Caco-2 (cell line): ENCODE results near the gene NEK2. TPM values are rescaled to one million over a fixed set of nuclear protein-coding genes. Genes with fewer than 3 reads are reported as not detected.

Experiments
- BruUV-seq: library from RNA; stranded (reverse); fragments of 400-500 nt; replicated peaks from 2 replicates; lab custom pipeline; 2021; lab: Mats Ljungman, UMichigan
- CTCF ChIA-PET: fragments of 300-600 bp; sonication (Branson Sonifier 250); formaldehyde crosslinking; loops from one replicate; lab custom pipeline; 2022; ENCODE audit warnings: antibody characterized with exemption; lab: Charles Lee
- POLR2A ChIA-PET: fragments of 300-600 bp; sonication (Branson Sonifier 250); formaldehyde crosslinking; loops from one replicate; lab custom pipeline; 2022; ENCODE audit warnings: antibody characterized with exemption; lab: Charles Lee
- DNase-seq, 2 experiments: peaks; one replicate each; pipeline versions ENCODE4 v3.0.0 to v3.0.0-alpha.2; 2020 to 2022
- H3K27me3 ChIP-seq: replicated peaks from 2 replicates; pipeline ENCODE4 v1.6.0; 2011; ENCODE audit warnings: low read length; ENCODE audit not compliant: control insufficient read depth, insufficient read depth
- H3K36me3 ChIP-seq: 2 replicates; pipeline ENCODE4 v1.5.1; 2011; ENCODE audit warnings: low read length; ENCODE audit not compliant: control insufficient read depth, insufficient read depth
- H3K4me1 ChIP-seq: fragments of 250-450 bp; sonication (Bioruptor Pico); 2 replicates; pipeline ENCODE4 v1.5.1; 2020; ENCODE audit warnings: mild to moderate bottlenecking
- H3K4me3 ChIP-seq: 2 replicates; pipeline ENCODE4 v1.5.1; 2011; ENCODE audit warnings: low read depth, mild to moderate bottlenecking, control low read depth, low read length
- H3K9me3 ChIP-seq: fragments of 250-450 bp; sonication (Bioruptor Pico); 2 replicates; pipeline ENCODE4 v1.5.1; 2020; ENCODE audit warnings: mild to moderate bottlenecking, moderate library complexity
- H3K27ac Mint-ChIP-seq: one replicate; pipeline ENCODE4 v1.8.0; 2022; ENCODE audit warnings: mixed read lengths; ENCODE audit not compliant: unreplicated experiment
- H3K27me3 Mint-ChIP-seq: one replicate; pipeline ENCODE4 v1.8.0; 2022; ENCODE audit warnings: mixed read lengths; ENCODE audit not compliant: insufficient read depth, unreplicated experiment
- H3K36me3 Mint-ChIP-seq: one replicate; pipeline ENCODE4 v1.8.0; 2022; ENCODE audit warnings: mild to moderate bottlenecking, mixed read lengths; ENCODE audit not compliant: insufficient read depth, unreplicated experiment
- H3K4me1 Mint-ChIP-seq: one replicate; pipeline ENCODE4 v1.8.0; 2022; ENCODE audit warnings: low read depth, mixed read lengths; ENCODE audit not compliant: unreplicated experiment
- H3K4me3 Mint-ChIP-seq: one replicate; pipeline ENCODE4 v1.8.0; 2022; ENCODE audit warnings: mild to moderate bottlenecking, moderate library complexity, mixed read lengths; ENCODE audit not compliant: unreplicated experiment
- H3K9me3 Mint-ChIP-seq: one replicate; pipeline ENCODE4 v1.8.0; 2022; ENCODE audit warnings: mixed read lengths; ENCODE audit not compliant: unreplicated experiment
- intact Hi-C: fragments of 100-400 bp; cut with micrococcal nuclease; formaldehyde crosslinking; loops from one replicate; pipeline ENCODE4 v1.10.0; 2022; ENCODE audit not compliant: unreplicated experiment
- total RNA-seq: library from RNA; stranded (reverse); gene quantifications from 2 replicates; pipeline ENCODE4 v1.2.3, GENCODE V29; 2022
- TF ChIP-seq, protein P1 (sequence below), 2 experiments: fragments of 200-600 bp in 1 of 2; IDR thresholded peaks; 1 replicate in 1 of 2; 2 replicates in 1 of 2; pipeline versions ENCODE4 v1.5.1 to v1.8.0; 2011 to 2022; ENCODE audit warnings: antibody characterized with exemption in 1 of 2, control low read depth in 1 of 2, inconsistent platforms in 1 of 2, low read depth in 1 of 2, low read length in 1 of 2, mild to moderate bottlenecking in 1 of 2, moderate library complexity in 1 of 2; ENCODE audit not compliant: insufficient read depth in 1 of 2, severe bottlenecking in 1 of 2, unreplicated experiment in 1 of 2

The NEK2 gene
- total RNA-seq, 1 experiment from 2014 or later, result 34.7 TPM

- ChIA-PET POLR2A (no interaction called here), CTCF (interaction anchor here (1.5 kb wide), 1 partner anchor 142 kb away, joined by 4 read pairs; no protein-coding TSS in a partner anchor)
- H3K36me3 Mint-ChIP-seq, result no peaks in the 10 kb centered on the region
- no peak overlapping the region for H3K27ac Mint-ChIP-seq
- TF ChIP-seq, protein P1, sequence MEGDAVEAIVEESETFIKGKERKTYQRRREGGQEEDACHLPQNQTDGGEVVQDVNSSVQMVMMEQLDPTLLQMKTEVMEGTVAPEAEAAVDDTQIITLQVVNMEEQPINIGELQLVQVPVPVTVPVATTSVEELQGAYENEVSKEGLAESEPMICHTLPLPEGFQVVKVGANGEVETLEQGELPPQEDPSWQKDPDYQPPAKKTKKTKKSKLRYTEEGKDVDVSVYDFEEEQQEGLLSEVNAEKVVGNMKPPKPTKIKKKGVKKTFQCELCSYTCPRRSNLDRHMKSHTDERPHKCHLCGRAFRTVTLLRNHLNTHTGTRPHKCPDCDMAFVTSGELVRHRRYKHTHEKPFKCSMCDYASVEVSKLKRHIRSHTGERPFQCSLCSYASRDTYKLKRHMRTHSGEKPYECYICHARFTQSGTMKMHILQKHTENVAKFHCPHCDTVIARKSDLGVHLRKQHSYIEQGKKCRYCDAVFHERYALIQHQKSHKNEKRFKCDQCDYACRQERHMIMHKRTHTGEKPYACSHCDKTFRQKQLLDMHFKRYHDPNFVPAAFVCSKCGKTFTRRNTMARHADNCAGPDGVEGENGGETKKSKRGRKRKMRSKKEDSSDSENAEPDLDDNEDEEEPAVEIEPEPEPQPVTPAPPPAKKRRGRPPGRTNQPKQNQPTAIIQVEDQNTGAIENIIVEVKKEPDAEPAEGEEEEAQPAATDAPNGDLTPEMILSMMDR (IDR thresholded peaks at IDR 0.05; ENCODE audit: insufficient read depth in 1 of 2, low read depth in 1 of 2, low read length in 1 of 2, severe bottlenecking in 1 of 2, unreplicated experiment in 1 of 2), result no peak
- H3K9me3 Mint-ChIP-seq, result no peaks in the 10 kb centered on the region
- no peaks in the 10 kb centered on the region for H3K9me3 ChIP-seq
- DNase-seq, result no peak
- intact Hi-C loops, result no loop called here
- peaks cover 22% of the 10 kb centered on the region for H3K4me1 Mint-ChIP-seq
- H3K4me3 Mint-ChIP-seq, result no peak overlapping the region
- peaks cover 21% of the 10 kb centered on the region for H3K4me1 ChIP-seq
- H3K4me3 ChIP-seq, result no peak overlapping the region
- no peaks in the 10 kb centered on the region for H3K27me3 ChIP-seq
- no peaks in the 10 kb centered on the region; the same call in 1 of the 2 replicates for H3K36me3 ChIP-seq
- no TSS peak for BruUV-seq
- no peaks in the 10 kb centered on the region for H3K27me3 Mint-ChIP-seq
Observed at GRCh38 chr1:211656728-211657127, 18.7 kb downstream of the NEK2 start.

DNA sequence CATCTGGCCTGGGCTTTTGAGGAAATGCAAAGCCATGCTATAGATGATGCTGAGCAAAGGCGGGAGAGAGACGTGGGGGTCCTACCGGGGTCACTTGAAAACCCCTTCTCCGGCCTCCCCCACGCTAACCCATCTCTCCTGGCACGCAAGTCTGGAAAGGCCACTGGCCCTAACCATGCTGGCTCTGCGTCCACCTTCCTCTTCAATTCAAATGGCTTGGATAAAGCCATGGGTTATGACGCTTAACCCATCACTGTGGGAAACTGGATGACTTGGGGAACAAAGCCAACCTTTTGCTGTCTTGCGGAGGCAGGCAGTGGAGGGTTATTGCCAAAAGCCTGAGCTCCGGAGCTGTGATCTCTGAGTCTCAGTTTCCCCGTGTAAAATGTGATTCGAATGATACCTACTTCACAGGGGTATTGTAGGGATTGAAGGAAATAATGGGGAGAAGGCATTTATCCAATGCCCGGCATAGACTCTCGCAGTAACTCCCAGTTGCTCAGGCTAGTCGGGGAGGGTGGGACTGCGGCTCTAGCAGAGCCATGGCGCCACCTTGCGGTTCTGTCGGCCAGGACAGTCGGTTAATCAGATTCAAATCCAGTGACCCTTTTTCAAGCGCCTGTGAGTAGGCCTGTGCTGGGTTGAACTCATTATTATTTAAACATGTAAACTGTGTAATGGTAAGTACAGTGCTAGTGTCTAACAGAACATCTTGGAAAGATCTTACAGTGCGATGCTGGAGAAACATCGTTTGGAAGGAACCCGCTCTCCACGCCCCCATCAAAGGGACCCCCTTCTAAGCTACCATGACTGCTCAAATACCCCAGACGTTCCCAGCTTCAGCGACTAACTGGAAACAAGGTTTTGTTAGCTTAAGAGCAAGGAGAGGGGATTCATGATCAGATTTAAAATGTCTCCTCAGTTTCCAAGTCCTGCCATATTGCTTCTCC, 20.3 kb downstream of the NEK2 start:
- no TSS peak for BruUV-seq
- H3K36me3 Mint-ChIP-seq, result no peaks in the 10 kb centered on the region
- H3K4me1 Mint-ChIP-seq, result peaks cover 22% of the 10 kb centered on the region
- no peak overlapping the region for H3K27ac Mint-ChIP-seq
- peak; percentile 84 to 89 for DNase-seq
- Histone ChIP-seq H3K4me1 (peaks cover 21% of the 10 kb centered on the region), H3K4me3 (no peak overlapping the region), H3K9me3 (no peaks in the 10 kb centered on the region), H3K36me3 (no peaks in the 10 kb centered on the region), H3K27me3 (no peaks in the 10 kb centered on the region)
- H3K27me3 Mint-ChIP-seq, result no peaks in the 10 kb centered on the region
- CTCF ChIA-PET, result interaction anchor here (0.6 to 1.4 kb wide), 4 partner anchors 76 to 1280 kb away, joined by 3 to 5 read pairs (median 3); partner anchors contain the start of gene SLC30A1
- intact Hi-C loops, result loop anchor here (1.0 kb wide), 6 partner anchors 30 to 332 kb away; partner anchors contain the start of gene SLC30A1
- H3K4me3 Mint-ChIP-seq, result no peak overlapping the region
- TF ChIP-seq, protein P1 (IDR thresholded peaks at IDR 0.05; ENCODE audit: insufficient read depth in 1 of 2, low read depth in 1 of 2, low read length in 1 of 2, severe bottlenecking in 1 of 2, unreplicated experiment in 1 of 2), result peak; percentile 90 to 91
- POLR2A ChIA-PET, result no interaction called here
- H3K9me3 Mint-ChIP-seq, result no peaks in the 10 kb centered on the region

DNA sequence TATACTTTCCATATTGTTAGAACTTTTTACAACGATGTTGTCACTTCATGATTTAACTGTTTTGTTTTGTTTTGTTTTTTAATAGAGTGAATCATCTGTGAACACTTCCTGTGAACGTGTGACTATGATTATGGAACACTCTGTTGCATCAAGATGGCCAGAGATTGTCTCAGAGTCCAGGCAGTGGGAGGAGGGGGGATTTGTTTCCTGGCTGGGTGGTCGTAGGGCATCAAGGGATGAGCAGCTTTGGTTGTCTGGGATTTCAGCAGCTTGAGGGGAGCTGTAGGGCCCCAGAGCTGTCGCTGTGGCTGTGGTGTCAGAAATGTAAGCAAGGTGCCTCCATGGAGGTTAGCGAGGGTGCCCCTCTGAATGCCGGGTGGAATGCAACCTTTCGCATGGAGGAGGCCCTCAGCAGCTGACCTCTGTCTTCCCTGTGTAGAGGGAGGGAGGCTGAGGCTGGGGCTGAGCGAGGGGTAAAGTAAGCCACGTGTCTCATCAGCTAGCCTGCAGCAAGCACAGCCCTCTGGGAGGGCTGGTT, 21.4 kb downstream of the NEK2 start:
- intact Hi-C loops, result no loop called here
- BruUV-seq, result no TSS peak
- H3K36me3 ChIP-seq, result no peaks in the 10 kb centered on the region
- H3K27me3 ChIP-seq, result no peaks in the 10 kb centered on the region
- ChIA-PET POLR2A (no interaction called here), CTCF (interaction anchor here (1.1 to 1.3 kb wide), 3 partner anchors 75 to 139 kb away, joined by 3 to 4 read pairs (median 3); partner anchors contain the start of gene SLC30A1)
- no peaks in the 10 kb centered on the region for H3K27me3 Mint-ChIP-seq
- no peak overlapping the region for H3K4me3 Mint-ChIP-seq
- no peak for DNase-seq
- peak overlapping the region; percentile 10 for H3K27ac Mint-ChIP-seq
- H3K9me3 Mint-ChIP-seq, result no peaks in the 10 kb centered on the region
- no peaks in the 10 kb centered on the region for H3K36me3 Mint-ChIP-seq
- TF ChIP-seq, protein P1 (IDR thresholded peaks at IDR 0.05; ENCODE audit: insufficient read depth in 1 of 2, low read depth in 1 of 2, low read length in 1 of 2, severe bottlenecking in 1 of 2, unreplicated experiment in 1 of 2), result no peak
- no peak overlapping the region for H3K4me3 ChIP-seq
- H3K9me3 ChIP-seq, result no peaks in the 10 kb centered on the region
- H3K4me1 ChIP-seq, result peaks cover 29% of the 10 kb centered on the region
- peaks cover 30% of the 10 kb centered on the region for H3K4me1 Mint-ChIP-seq
